Activated CD8-positive, alpha-beta T cell treated with anti-CD3 and anti-CD28 coated beads for 36 hours (primary cell): ENCODE data around the gene MGLL. TPM values are rescaled to one million over a fixed set of nuclear protein-coding genes. Genes with fewer than 3 reads are reported as not detected.

Experiments used
- ATAC-seq: fragments of 200-7000 bp; cut with Tn5 transposase; one replicate; pipeline ENCODE4 v1.10.0; 2021; ENCODE audit warnings: mild to moderate bottlenecking, moderate library complexity
- CTCF ChIA-PET: fragments of 350-600 bp; sonication (Branson Sonifier 250); formaldehyde crosslinking; loops from one replicate; lab custom pipeline; 2021; ENCODE audit warnings: antibody characterized with exemption; lab: Charles Lee
- POLR2A ChIA-PET: fragments of 350-600 bp; sonication (Branson Sonifier 250); formaldehyde crosslinking; loops from one replicate; lab custom pipeline; 2021; ENCODE audit warnings: antibody characterized with exemption; lab: Charles Lee
- DNase-seq: peaks from one replicate; pipeline ENCODE4 v3.0.0-alpha.2; 2020
- H3K27ac Mint-ChIP-seq: one replicate; pipeline ENCODE4 v1.8.0; 2021; ENCODE audit warnings: mild to moderate bottlenecking, mixed read lengths
- H3K27me3 Mint-ChIP-seq: one replicate; pipeline ENCODE4 v1.8.0; 2021; ENCODE audit warnings: mixed read lengths
- H3K36me3 Mint-ChIP-seq: one replicate; pipeline ENCODE4 v1.8.0; 2021; ENCODE audit warnings: low read depth, mixed read lengths
- H3K4me1 Mint-ChIP-seq: one replicate; pipeline ENCODE4 v1.8.0; 2021; ENCODE audit warnings: low read depth, mixed read lengths
- H3K4me3 Mint-ChIP-seq: one replicate; pipeline ENCODE4 v1.8.0; 2021; ENCODE audit warnings: mild to moderate bottlenecking, moderate library complexity, mixed read lengths
- H3K9me3 Mint-ChIP-seq: one replicate; pipeline ENCODE4 v1.8.0; 2021; ENCODE audit warnings: mixed read lengths
- CTCF ChIP-seq: fragments of 200-600 bp; IDR thresholded peaks from one replicate; pipeline ENCODE4 v1.8.0; 2022; ENCODE audit warnings: antibody characterized with exemption, mild to moderate bottlenecking
- intact Hi-C: fragments of 100-400 bp; cut with micrococcal nuclease; formaldehyde crosslinking; loops from one replicate; pipeline ENCODE4 v1.10.0; 2022
- total RNA-seq, 2 experiments: library from RNA; stranded (reverse); gene quantifications; one replicate each; pipeline ENCODE4 v1.2.3, GENCODE V29; 2021

Gene MGLL
- total RNA-seq, 2 experiments from 2014 or later = 1.1 to 3.1 TPM

- H3K36me3 Mint-ChIP-seq = peaks cover 2% of the 10 kb centered on the region
- CTCF ChIA-PET = no interaction called here
- TF ChIP-seq CTCF = no peak
- H3K4me1 Mint-ChIP-seq = peaks cover 7% of the 10 kb centered on the region
- POLR2A ChIA-PET = no interaction called here
- H3K4me3 Mint-ChIP-seq = no peak overlapping the region
- no peaks in the 10 kb centered on the region for H3K27me3 Mint-ChIP-seq
- intact Hi-C loops = no loop called here
- no peak for ATAC-seq
- DNase-seq = no peak
- H3K27ac Mint-ChIP-seq = no peak overlapping the region
- peaks cover 2% of the 10 kb centered on the region for H3K9me3 Mint-ChIP-seq
Observed at GRCh38 chr3:127773752-127774395, 48.4 kb downstream of the MGLL start.

- H3K27ac Mint-ChIP-seq = no peak overlapping the region
- peaks cover 4% of the 10 kb centered on the region for H3K36me3 Mint-ChIP-seq
- DNase-seq (no peak), ATAC-seq (no peak)
- ChIA-PET POLR2A (no interaction called here), CTCF (no interaction called here)
- TF ChIP-seq CTCF = no peak
- peaks cover 1% of the 10 kb centered on the region for H3K27me3 Mint-ChIP-seq
- peaks cover 4% of the 10 kb centered on the region for H3K9me3 Mint-ChIP-seq
- intact Hi-C loops = no loop called here
- peaks cover 7% of the 10 kb centered on the region for H3K4me1 Mint-ChIP-seq
- H3K4me3 Mint-ChIP-seq = no peak overlapping the region
Observed at GRCh38 chr3:127772827-127773751, 49.2 kb downstream of the MGLL start.

- DNase-seq (no peak), ATAC-seq (no peak)
- POLR2A ChIA-PET = no interaction called here
- peaks cover 1% of the 10 kb centered on the region for H3K27me3 Mint-ChIP-seq
- no peak overlapping the region for H3K4me3 Mint-ChIP-seq
- H3K27ac Mint-ChIP-seq = no peak overlapping the region
- no peak for TF ChIP-seq CTCF
- peaks cover 7% of the 10 kb centered on the region for H3K4me1 Mint-ChIP-seq
- CTCF ChIA-PET = no interaction called here
- intact Hi-C loops = no loop called here
- peaks cover 1% of the 10 kb centered on the region for H3K36me3 Mint-ChIP-seq
- H3K9me3 Mint-ChIP-seq = peaks cover 5% of the 10 kb centered on the region
Observed at GRCh38 chr3:127772273-127772672, 50.0 kb downstream of the MGLL start.

- Mint-ChIP-seq H3K27ac (no peak overlapping the region), H3K36me3 (peaks cover 1% of the 10 kb centered on the region), H3K9me3 (peaks cover 3% of the 10 kb centered on the region), H3K4me3 (no peak overlapping the region), H3K4me1 (peaks cover 7% of the 10 kb centered on the region), H3K27me3 (peaks cover 1% of the 10 kb centered on the region)
- DNase-seq (no peak), ATAC-seq (no peak)
- TF ChIP-seq CTCF = no peak
- intact Hi-C loops = no loop called here
- CTCF ChIA-PET = no interaction called here
- POLR2A ChIA-PET = no interaction called here
Observed at GRCh38 chr3:127771746-127772145, 50.6 kb downstream of the MGLL start.
